Keratinocyte (primary cell): ENCODE measurements around the gene LGALS12. TPM values are rescaled to one million over a fixed set of nuclear protein-coding genes. Genes with fewer than 3 reads are reported as not detected.

Experiments used
- DNase-seq: peaks from one replicate; pipeline ENCODE4 v3.0.0-alpha.2; 2011; ENCODE audit warnings: low read depth, missing footprints, low spot score
- FAIRE-seq: peaks from 2 replicates; lab custom pipeline; 2011; peaks lifted over from hg19 to GRCh38; lab: Jason Lieb, UNC
- H2AFZ ChIP-seq: 2 replicates; pipeline ENCODE4 v1.6.0; 2012; ENCODE audit warnings: low read length, control low read depth, inconsistent platforms; ENCODE audit not compliant: control insufficient read depth
- H3K27ac ChIP-seq: 2 replicates; pipeline ENCODE4 v1.5.1; 2011; ENCODE audit warnings: low read length; ENCODE audit not compliant: control insufficient read depth, insufficient read depth
- H3K27me3 ChIP-seq: 3 replicates; pipeline ENCODE4 v1.6.0; 2011; ENCODE audit warnings: low read length; ENCODE audit not compliant: control insufficient read depth, insufficient read depth; ENCODE audit errors: extremely low read depth
- H3K36me3 ChIP-seq, 2 experiments: 2 replicates in 1 of 2; 3 replicates in 1 of 2; pipeline ENCODE4 v1.5.1; 2011; ENCODE audit warnings: low read length in 2 of 2, mild to moderate bottlenecking in 1 of 2; ENCODE audit not compliant: control insufficient read depth in 2 of 2, insufficient read depth in 2 of 2; ENCODE audit errors: extremely low read depth in 1 of 2
- H3K4me1 ChIP-seq: 3 replicates; pipeline ENCODE4 v1.5.1; 2011; ENCODE audit warnings: low read length; ENCODE audit not compliant: control insufficient read depth, insufficient read depth; ENCODE audit errors: extremely low read depth
- H3K4me2 ChIP-seq: 3 replicates; pipeline ENCODE4 v1.6.0; 2011; ENCODE audit warnings: low read depth, low read length; ENCODE audit not compliant: control insufficient read depth, insufficient read depth; ENCODE audit errors: extremely low read depth
- H3K4me3 ChIP-seq, 3 experiments: fragments of 200-600 bp in 1 of 3; sonication (generic) in 1 of 3; 2 replicates in 2 of 3; 3 replicates in 1 of 3; pipeline ENCODE4 v1.5.1; 2011 to 2016; ENCODE audit warnings: low read length in 3 of 3, mild to moderate bottlenecking in 3 of 3, control low read depth in 2 of 3, inconsistent platforms in 1 of 3, low read depth in 1 of 3, mixed read lengths in 1 of 3, mixed run types in 1 of 3, moderate library complexity in 1 of 3; ENCODE audit not compliant: control insufficient read depth in 2 of 3, insufficient read depth in 2 of 3; ENCODE audit errors: extremely low read depth in 1 of 3
- H3K79me2 ChIP-seq: 2 replicates; pipeline ENCODE4 v1.6.0; 2012; ENCODE audit warnings: low read length; ENCODE audit not compliant: control insufficient read depth, insufficient read depth
- H3K9ac ChIP-seq: 3 replicates; pipeline ENCODE4 v1.6.0; 2011; ENCODE audit warnings: low read length; ENCODE audit not compliant: control insufficient read depth, insufficient read depth; ENCODE audit errors: extremely low read depth
- H3K9me1 ChIP-seq: 3 replicates; pipeline ENCODE4 v1.6.0; 2011; ENCODE audit warnings: low read length; ENCODE audit not compliant: control insufficient read depth, insufficient read depth; ENCODE audit errors: extremely low read depth
- H3K9me3 ChIP-seq: 2 replicates; pipeline ENCODE4 v1.5.1; 2012; ENCODE audit warnings: low read depth, low read length; ENCODE audit not compliant: control insufficient read depth
- H4K20me1 ChIP-seq: 3 replicates; pipeline ENCODE4 v1.6.0; 2011; ENCODE audit warnings: low read length; ENCODE audit not compliant: control insufficient read depth, insufficient read depth; ENCODE audit errors: extremely low read depth
- CTCF ChIP-seq, 3 experiments: IDR thresholded peaks in 1 of 3; conservative IDR thresholded peaks in 1 of 3; optimal IDR thresholded peaks in 1 of 3; 2 replicates in 2 of 3; 3 replicates in 1 of 3; pipeline versions ENCODE3 to v1.5.1; 2011; ENCODE audit warnings: low read length in 3 of 3, mild to moderate bottlenecking in 3 of 3, moderate library complexity in 2 of 3, control low read depth in 1 of 3, inconsistent platforms in 1 of 3; ENCODE audit not compliant: insufficient read depth in 2 of 3; ENCODE audit errors: extremely low read depth in 1 of 3
- EZH2 ChIP-seq: IDR thresholded peaks from one replicate; pipeline ENCODE4 v1.6.1; 2012; ENCODE audit warnings: inconsistent platforms, mild to moderate bottlenecking, low read length, moderate library complexity
- dilution Hi-C: fragments of 300-500 bp; cut with MboI; formaldehyde crosslinking; loops from one replicate; pipeline ENCODE4 v1.7.0; 2020; ENCODE audit warnings: low sequenced_read_pairs; ENCODE audit not compliant: extremely low pct_ligation_motif_present
- polyA plus RNA-seq, 5 experiments: library from polyadenylated mRNA; depleted of rRNA in 3 of 5; stranded (reverse) in 3 of 5; stranded (forward) in 1 of 5; unstranded in 1 of 5; fragments of >200 nt; gene quantifications; 1 replicate in 1 of 5; 2 replicates in 3 of 5; 3 replicates in 1 of 5; pipeline versions ENCODE4 v1.2.1 to v1.2.3, GENCODE V29; 2011 to 2012; ENCODE audit warnings: missing spikeins in 2 of 5, low read depth in 1 of 5, low replicate concordance in 1 of 5

Gene LGALS12
- polyA plus RNA-seq, 1 donor (not counting 4 experiments of a cell fraction or from before 2014, with no cell fraction given): not detected

GRCh38 chr11:63485777-63486176 lies 20.1 kb upstream of the LGALS12 start:
- FAIRE-seq: no peak

GRCh38 chr11:63488789-63489188 lies 17.1 kb upstream of the LGALS12 start:
- Histone ChIP-seq H4K20me1 (no peaks in the 10 kb centered on the region), H3K36me3 (no peaks in the 10 kb centered on the region), H3K9me3 (no peaks in the 10 kb centered on the region), H3K9me1 (no peaks in the 10 kb centered on the region), H3K4me3 (no peak overlapping the region), H3K27ac (no peak overlapping the region), H3K4me2 (no peak overlapping the region), H3K4me1 (peaks cover 5% of the 10 kb centered on the region), H3K79me2 (no peaks in the 10 kb centered on the region), H3K27me3 (peaks cover 33% of the 10 kb centered on the region), H3K9ac (no peak overlapping the region), H2AFZ (no peak overlapping the region)
- DNase-seq (no peak), FAIRE-seq (no peak)
- TF ChIP-seq EZH2 (no peak), CTCF (optimal IDR thresholded peaks at IDR 0.05 in 1 of 3, IDR thresholded peaks at IDR 0.05 in 1 of 3, conservative IDR thresholded peaks at IDR 0.05 in 1 of 3; ENCODE audit: extremely low read depth in 1 of 3, insufficient read depth in 2 of 3, low read length in 3 of 3) (no peak)
- dilution Hi-C loops: no loop called here

More at GRCh38 chr11:63485777-63486176, 20.1 kb upstream of the LGALS12 start:
- no peak overlapping the region for H3K9ac ChIP-seq
- no peaks in the 10 kb centered on the region for H3K79me2 ChIP-seq
- no peak overlapping the region for H2AFZ ChIP-seq
- H3K9me3 ChIP-seq: no peaks in the 10 kb centered on the region
- peaks cover 19% of the 10 kb centered on the region for H3K27me3 ChIP-seq
- no peaks in the 10 kb centered on the region for H3K36me3 ChIP-seq
- H3K4me2 ChIP-seq: no peak overlapping the region
- H4K20me1 ChIP-seq: no peaks in the 10 kb centered on the region
- dilution Hi-C loops: no loop called here
- H3K4me1 ChIP-seq: no peaks in the 10 kb centered on the region
- no peak overlapping the region for H3K27ac ChIP-seq
- no peaks in the 10 kb centered on the region for H3K9me1 ChIP-seq
- no peak for DNase-seq
- no peak overlapping the region for H3K4me3 ChIP-seq
- TF ChIP-seq EZH2 (no peak), CTCF (optimal IDR thresholded peaks at IDR 0.05 in 1 of 3, IDR thresholded peaks at IDR 0.05 in 1 of 3, conservative IDR thresholded peaks at IDR 0.05 in 1 of 3; ENCODE audit: extremely low read depth in 1 of 3, insufficient read depth in 2 of 3, low read length in 3 of 3) (no peak)
